Renal cortex interstitium (tissue), 11 donors: Measurements from ENCODE around the gene KCNQ1. TPM values are rescaled to one million over a fixed set of nuclear protein-coding genes. Genes with fewer than 3 reads are reported as not detected.

Source experiments
- DNase-seq, 11 donors: peaks; one replicate each; pipeline ENCODE4 v3.0.0-alpha.2; 2013; ENCODE audit warnings: low read depth in 9 of 11, low spot score in 4 of 11; ENCODE audit errors: extremely low read depth in 1 of 11
- polyA plus RNA-seq, 3 donors: library from polyadenylated mRNA; unstranded; fragments of 120-200 nt; gene quantifications; one replicate each; pipeline ENCODE4 v1.2.1, GENCODE V29; 2013; ENCODE audit not compliant: insufficient read length in 3 of 3

Gene KCNQ1
- polyA plus RNA-seq, 3 donors: 9.2 to 13.2 (median 10.6) TPM

- DNase-seq: no peak
These were observed 287.6 kb downstream of the KCNQ1 start for GRCh38 chr11:2732261-2732939.

DNA sequence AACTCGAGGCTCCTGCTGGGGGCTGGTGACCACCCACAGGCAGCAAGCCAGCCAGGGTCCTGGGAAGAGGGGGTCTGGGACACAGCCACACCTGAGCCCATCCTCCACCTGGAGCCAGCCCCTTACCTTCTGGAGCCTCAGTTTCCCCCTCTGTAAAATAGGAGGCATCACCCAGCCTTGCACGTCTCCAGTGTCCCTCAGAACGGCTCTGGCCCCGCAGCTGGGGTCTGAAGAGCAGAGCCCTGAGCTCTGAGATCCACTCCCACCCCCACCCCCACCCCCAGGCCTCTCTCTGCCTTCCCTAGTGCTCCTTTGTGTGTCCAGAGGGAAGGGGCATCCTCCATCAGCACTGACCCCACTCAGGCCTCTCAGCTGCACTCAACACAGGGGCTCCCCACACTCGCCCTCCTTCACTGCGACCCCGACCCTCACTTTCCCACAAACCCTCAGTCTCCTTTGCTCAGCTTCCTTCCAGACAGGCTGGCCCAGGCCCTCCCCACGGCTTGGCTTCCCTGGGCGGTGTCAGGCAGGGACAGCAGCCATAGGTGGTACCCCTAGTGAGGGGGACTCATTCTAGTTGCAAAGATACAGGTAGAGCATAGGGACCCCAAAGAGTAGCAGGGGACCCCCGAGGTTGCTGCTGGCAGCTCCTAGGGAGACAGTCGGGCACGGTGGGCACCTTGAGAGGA, 288.3 kb downstream of the KCNQ1 start:
- DNase-seq: no peak

GRCh38 chr11:2734181-2735052, 289.6 kb downstream of the KCNQ1 start:
- no peak for DNase-seq

GRCh38 chr11:2735053-2735589, 290.3 kb downstream of the KCNQ1 start:
- no peak for DNase-seq

DNA sequence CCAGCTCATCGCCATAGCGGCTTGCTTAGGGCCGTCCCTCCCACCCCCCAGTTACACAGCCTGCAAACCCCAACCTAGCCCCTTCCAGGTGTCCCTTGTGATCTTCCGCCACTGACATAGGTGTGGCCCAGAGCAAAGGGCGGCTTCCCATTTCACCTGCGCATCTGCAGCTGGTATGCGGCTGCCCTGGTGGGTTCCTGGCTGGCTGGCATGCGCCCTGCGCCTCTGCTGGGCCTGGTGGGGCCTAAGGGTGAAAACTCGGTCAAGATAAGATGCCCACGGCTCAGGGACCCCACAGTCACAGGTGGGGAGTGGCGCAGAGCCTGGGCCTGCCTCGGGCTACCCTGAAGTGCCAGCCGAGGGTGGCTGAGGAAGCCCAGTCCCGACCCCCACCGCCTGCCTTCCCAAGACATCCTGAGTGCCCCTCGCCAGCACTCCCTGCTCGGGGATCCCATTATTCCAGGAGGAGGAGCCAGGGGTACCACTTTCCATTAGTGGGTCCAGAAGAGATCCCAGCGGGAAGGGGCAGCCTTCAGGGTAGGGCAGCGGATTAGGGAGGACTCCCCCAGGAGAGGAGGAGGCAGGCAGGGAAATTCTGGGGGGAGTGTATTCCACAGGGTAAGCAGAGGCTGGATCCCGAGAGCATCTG, 291.9 kb downstream of the KCNQ1 start:
- no peak for DNase-seq

- no peak for DNase-seq
These were observed 292.4 kb downstream of the KCNQ1 start for GRCh38 chr11:2737226-2737590.

DNA sequence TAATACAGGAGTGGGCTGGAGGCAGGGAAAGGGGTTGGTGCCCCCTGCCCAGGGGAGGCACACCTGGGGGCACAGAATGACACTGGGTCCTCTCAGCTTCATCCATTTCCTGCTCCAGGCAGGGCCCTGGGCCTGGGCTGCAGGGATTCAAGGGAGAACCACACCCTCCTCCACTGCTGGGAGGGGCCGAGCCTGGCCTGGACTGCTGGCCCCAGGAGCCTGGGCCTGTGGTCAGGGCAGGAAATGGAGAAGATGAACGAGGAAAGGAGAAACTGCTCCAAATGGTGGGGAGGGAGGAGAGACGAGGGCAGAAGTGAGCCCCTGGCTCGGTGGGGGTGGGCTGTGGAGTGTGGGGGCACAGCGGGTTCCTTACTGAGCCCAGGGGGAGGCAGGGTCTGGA, 293.1 kb downstream of the KCNQ1 start:
- DNase-seq: no peak

DNA sequence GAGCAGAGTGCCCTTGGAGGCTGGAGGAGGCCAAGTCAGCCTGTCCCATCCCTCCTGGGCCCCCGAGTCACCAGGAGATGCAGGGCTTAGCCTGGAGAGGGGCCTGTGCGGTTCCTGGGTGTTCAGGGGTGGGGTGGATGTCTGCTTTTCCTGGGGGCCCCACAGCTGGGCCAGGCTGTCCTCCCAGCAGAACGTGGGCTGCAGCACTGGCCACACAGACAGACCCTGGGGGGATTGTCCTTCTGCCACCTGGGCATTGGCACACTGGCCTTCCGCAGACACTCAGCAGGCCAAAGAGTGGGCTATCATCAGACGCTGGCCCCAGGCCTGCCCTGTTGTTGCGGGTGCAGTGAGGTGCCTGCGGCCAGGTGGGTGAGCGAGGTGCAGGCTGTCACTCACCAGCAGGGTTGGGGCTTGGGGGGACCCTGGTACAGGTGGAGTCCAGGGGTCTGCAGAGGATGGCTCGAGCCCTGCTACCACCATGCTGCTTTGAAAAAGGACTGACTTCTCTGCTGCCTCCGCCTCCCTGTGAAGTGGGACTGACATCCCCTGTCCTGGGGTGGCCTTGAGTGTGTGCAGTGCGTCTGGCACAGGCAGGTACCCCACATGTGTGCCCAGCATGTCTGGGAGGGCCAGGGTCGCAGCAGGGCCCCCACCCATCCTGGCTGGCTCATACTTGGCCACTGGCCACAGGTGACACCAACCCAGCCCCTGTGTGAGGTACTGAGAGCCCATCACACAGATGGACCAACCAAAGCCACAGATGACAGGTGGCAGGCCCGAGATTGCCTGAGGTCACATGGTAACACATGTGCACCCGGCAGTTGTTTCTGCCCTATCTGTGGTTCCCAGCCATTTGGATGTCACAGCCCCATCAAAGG, 294.0 kb downstream of the KCNQ1 start:
- no peak for DNase-seq

GRCh38 chr11:2739531-2740274, 294.9 kb downstream of the KCNQ1 start:
- no peak for DNase-seq

DNA sequence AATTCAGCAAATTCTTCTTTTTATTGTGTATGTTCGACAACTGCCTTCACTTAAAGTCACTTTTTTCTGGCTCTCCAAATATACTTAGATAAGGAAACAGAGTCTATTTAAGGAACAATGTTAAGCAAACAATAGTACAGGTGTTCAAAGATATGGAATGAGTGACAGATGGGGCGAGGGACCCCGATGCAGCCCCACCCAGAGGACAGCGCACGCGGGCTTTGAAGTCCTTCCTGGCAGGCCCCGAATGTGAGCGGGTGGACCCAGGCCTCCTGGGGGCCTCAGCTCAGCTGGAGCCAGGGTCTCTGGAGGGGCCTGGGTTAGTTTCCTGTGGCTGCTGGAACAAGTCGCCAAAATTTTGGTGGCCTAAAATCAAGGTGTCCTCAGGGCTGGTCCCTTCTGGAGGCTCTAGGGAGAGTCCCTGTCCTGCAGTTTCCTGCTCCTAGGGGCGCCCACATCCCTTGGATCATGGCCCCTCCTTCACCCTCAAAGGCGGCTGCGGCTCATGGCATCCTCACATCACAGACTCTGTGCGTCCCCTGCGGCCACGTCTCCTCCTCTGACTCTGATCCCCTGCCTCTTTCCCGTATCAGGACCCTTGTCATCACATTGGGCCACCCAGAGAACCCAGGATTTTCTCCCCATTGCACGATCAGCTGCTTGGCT, 295.6 kb downstream of the KCNQ1 start:
- DNase-seq: no peak

DNA sequence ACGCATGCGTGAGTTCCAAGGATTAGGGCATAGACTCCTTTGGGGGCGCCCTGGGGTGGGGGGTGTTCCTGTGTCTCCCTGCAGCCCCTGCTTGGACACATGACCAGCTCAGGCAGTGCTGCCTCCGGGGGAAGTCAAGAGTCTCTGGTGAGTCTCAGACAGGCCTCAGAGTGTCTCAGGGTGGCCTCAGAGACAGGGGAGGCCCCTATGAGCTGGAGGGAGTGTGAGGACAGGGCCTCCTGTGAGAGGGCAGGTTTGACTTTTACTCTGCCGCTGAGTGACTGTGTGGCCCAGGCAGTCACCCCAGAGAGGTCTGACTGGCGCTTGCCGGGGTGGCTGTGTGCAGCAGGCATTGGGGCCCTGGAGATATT, 296.2 kb downstream of the KCNQ1 start:
- DNase-seq: no peak

- DNase-seq: no peak
These were observed 296.7 kb downstream of the KCNQ1 start for GRCh38 chr11:2741377-2742131.

- DNase-seq: no peak
These were observed 297.4 kb downstream of the KCNQ1 start for GRCh38 chr11:2742201-2742600.

DNA sequence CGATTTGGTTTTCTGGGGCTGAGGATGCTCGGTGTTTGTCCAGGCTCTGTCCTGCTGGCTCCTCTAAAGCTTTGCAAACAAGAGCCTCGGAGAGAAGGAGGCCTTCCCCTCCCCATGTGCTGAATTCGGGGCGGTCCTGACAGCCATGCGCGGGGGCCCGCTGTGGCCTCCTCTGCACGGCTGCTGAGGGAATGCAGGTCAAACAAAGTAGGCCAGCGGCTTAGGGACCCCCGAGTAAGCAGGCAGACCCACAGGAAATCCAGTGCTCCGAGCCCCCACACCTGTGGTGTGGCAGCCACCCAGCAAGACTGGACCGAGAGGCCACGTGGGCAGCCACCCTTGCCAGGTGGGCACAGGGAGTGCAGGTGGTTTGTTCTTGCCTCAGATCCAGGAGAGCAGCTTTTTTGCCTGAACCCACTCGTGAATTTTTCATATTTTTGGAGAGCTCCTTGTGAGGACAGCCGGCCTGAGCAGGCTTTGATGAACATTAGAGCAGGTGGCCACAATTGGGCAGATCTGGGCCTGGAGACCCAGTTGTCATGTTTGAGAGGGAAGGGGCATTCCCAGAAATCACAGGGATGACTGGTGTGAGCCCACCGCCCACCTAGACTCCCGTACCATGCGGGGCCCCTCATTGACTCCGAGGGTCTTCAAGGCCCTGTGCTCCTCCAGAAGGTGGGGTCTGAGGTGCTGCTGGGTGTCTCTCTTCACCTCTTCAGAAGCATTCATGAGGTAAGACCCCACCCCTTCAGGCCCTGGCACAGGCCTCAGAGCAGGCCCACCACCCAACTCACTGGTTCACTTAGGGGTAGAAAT, 298.0 kb downstream of the KCNQ1 start:
- no peak for DNase-seq

- no peak for DNase-seq
These were observed 298.8 kb downstream of the KCNQ1 start for GRCh38 chr11:2743427-2744110.
